HepG2 (cell line): ENCODE data around the gene SLC5A10. TPM values are rescaled to one million over a fixed set of nuclear protein-coding genes. Genes with fewer than 3 reads are reported as not detected.

Source experiments
- ATAC-seq: fragments of 200-7000 bp; cut with Tn5 transposase; 3 replicates; pipeline ENCODE4 v1.9.1; 2020; ENCODE audit warnings: mild to moderate bottlenecking, moderate library complexity
- BruUV-seq: library from RNA; stranded (reverse); fragments of 400-500 nt; replicated peaks from 2 replicates; lab custom pipeline; 2021; lab: Mats Ljungman, UMichigan
- CTCF ChIA-PET: fragments of 300-600 bp; formaldehyde crosslinking; extraction: SDS; loops from one replicate; lab custom pipeline; 2021; ENCODE audit warnings: low total read pairs, inconsistent platforms, low intra/inter-chr PET ratio; lab: Yijun Ruan, JAX
- POLR2A ChIA-PET: fragments of 350-600 bp; sonication (Branson Sonifier 250); formaldehyde crosslinking; loops from one replicate; lab custom pipeline; 2020; ENCODE audit warnings: antibody characterized with exemption, inconsistent platforms; lab: Yijun Ruan, JAX
- DNase-seq: peaks from one replicate; pipeline ENCODE4 v3.0.0-alpha.2; 2015; ENCODE audit warnings: low spot score
- FAIRE-seq: peaks from 3 replicates; lab custom pipeline; 2011; peaks lifted over from hg19 to GRCh38; lab: Jason Lieb, UNC
- H2AFZ ChIP-seq: one replicate; pipeline ENCODE4 v1.6.1; 2011; ENCODE audit warnings: low read length, inconsistent platforms
- H3K27ac ChIP-seq: fragments of 300-600 bp; 3 replicates; pipeline ENCODE4 v1.8.0; 2011; ENCODE audit warnings: mixed run types, mild to moderate bottlenecking, mixed read lengths, low read length, inconsistent platforms; ENCODE audit not compliant: insufficient read depth; ENCODE audit errors: extremely low read length
- H3K27me3 ChIP-seq, 2 experiments: fragments of 200-600 bp in 1 of 2; 2 replicates in 1 of 2; 3 replicates in 1 of 2; pipeline versions ENCODE4 v1.6.0 to v1.8.0; 2011; ENCODE audit warnings: low read length in 2 of 2, mild to moderate bottlenecking in 2 of 2, moderate library complexity in 2 of 2, inconsistent platforms in 1 of 2; ENCODE audit not compliant: insufficient read depth in 2 of 2, control insufficient read depth in 1 of 2
- H3K36me3 ChIP-seq, 2 experiments: fragments of 200-600 bp in 1 of 2; replicated peaks in 1 of 2; 2 replicates in 1 of 2; 3 replicates in 1 of 2; pipeline versions ENCODE4 v1.5.1 to v1.8.0; 2011; ENCODE audit warnings: low read length in 2 of 2, inconsistent platforms in 1 of 2; ENCODE audit not compliant: insufficient read depth in 2 of 2, control insufficient read depth in 1 of 2
- H3K4me1 ChIP-seq: 2 replicates; pipeline ENCODE4 v1.5.1; 2012; ENCODE audit warnings: low read length, inconsistent platforms; ENCODE audit not compliant: insufficient read depth
- H3K4me2 ChIP-seq: 2 replicates; pipeline ENCODE4 v1.6.0; 2011; ENCODE audit warnings: low read depth, low read length, inconsistent platforms
- H3K4me3 ChIP-seq, 3 experiments: fragments of 200-600 bp in 1 of 3; sonication (generic), shearing (Covaris generic) in 1 of 3; replicated peaks in 1 of 3; 2 replicates each; pipeline ENCODE4 v1.5.1; 2011 to 2016; ENCODE audit warnings: low read length in 3 of 3, inconsistent platforms in 2 of 3, low read depth in 2 of 3, mild to moderate bottlenecking in 2 of 3, control low read depth in 1 of 3, mixed read lengths in 1 of 3; ENCODE audit not compliant: insufficient read depth in 1 of 3
- H3K79me2 ChIP-seq: one replicate; pipeline ENCODE4 v1.6.1; 2011; ENCODE audit warnings: low read length, inconsistent platforms; ENCODE audit not compliant: insufficient read depth
- H3K9ac ChIP-seq: 2 replicates; pipeline ENCODE4 v1.6.0; 2011; ENCODE audit warnings: mild to moderate bottlenecking, low read depth, low read length, inconsistent platforms; ENCODE audit not compliant: insufficient read depth
- H3K9me3 ChIP-seq: 2 replicates; pipeline ENCODE4 v1.5.1; 2012; ENCODE audit warnings: mild to moderate bottlenecking, low read length
- H4K20me1 ChIP-seq: 2 replicates; pipeline ENCODE4 v1.6.0; 2011; ENCODE audit warnings: inconsistent platforms, mild to moderate bottlenecking, low read length, moderate library complexity; ENCODE audit not compliant: insufficient read depth
- DNMT1 ChIP-seq: sonication (generic); formaldehyde crosslinking; IDR thresholded peaks from 2 replicates; pipeline ENCODE4 v1.5.1; 2020; ENCODE audit warnings: mild to moderate bottlenecking, missing genetic modification reagents
- FOSL2 ChIP-seq: sonication (generic); formaldehyde crosslinking; IDR thresholded peaks from 2 replicates; pipeline ENCODE4 v1.4.0; 2020; ENCODE audit warnings: missing genetic modification reagents
- HDAC2 ChIP-seq: sonication (generic); formaldehyde crosslinking; IDR thresholded peaks from 2 replicates; pipeline ENCODE4 v1.4.0; 2020; ENCODE audit warnings: missing genetic modification reagents
- HDAC6 ChIP-seq: fragments of 200-600 bp; sonication (generic); IDR thresholded peaks from 2 replicates; pipeline ENCODE4 v1.7.0; 2017; ENCODE audit warnings: mild to moderate bottlenecking, antibody characterized with exemption, low read length, low read depth
- JARID2 ChIP-seq: sonication (generic); formaldehyde crosslinking; IDR thresholded peaks from 2 replicates; pipeline ENCODE4 v1.8.1; 2023; ENCODE audit warnings: missing genetic modification reagents, inconsistent platforms; ENCODE audit not compliant: insufficient replicate concordance
- LCORL ChIP-seq, 2 experiments: fragments of 450-650 bp in 1 of 2; sonication (generic) in 1 of 2; formaldehyde crosslinking in 1 of 2; IDR thresholded peaks; 2 replicates each; pipeline versions ENCODE4 v1.5.0 to v1.6.1; 2017 to 2020; ENCODE audit warnings: antibody characterized with exemption in 1 of 2, missing genetic modification reagents in 1 of 2
- MXD4 ChIP-seq: IDR thresholded peaks from 2 replicates; pipeline ENCODE4 v1.6.1; 2016; ENCODE audit warnings: mild to moderate bottlenecking, missing biosample characterization, missing genetic modification reagents
- SNAI1 ChIP-seq: sonication (generic); formaldehyde crosslinking; IDR thresholded peaks from 2 replicates; pipeline ENCODE4 v1.5.0; 2020; ENCODE audit warnings: mild to moderate bottlenecking, missing genetic modification reagents, borderline replicate concordance
- SP140L ChIP-seq: sonication (generic); formaldehyde crosslinking; IDR thresholded peaks from 2 replicates; pipeline ENCODE4 v1.4.0; 2020; ENCODE audit warnings: missing genetic modification reagents, borderline replicate concordance
- TBP ChIP-seq: sonication (generic); formaldehyde crosslinking; IDR thresholded peaks from 2 replicates; pipeline ENCODE4 v1.5.0; 2020; ENCODE audit warnings: missing genetic modification reagents
- ZKSCAN5 ChIP-seq: sonication (generic); formaldehyde crosslinking; IDR thresholded peaks from 2 replicates; pipeline ENCODE4 v1.5.1; 2020; ENCODE audit warnings: mild to moderate bottlenecking, missing genetic modification reagents
- ZNF382 ChIP-seq: sonication (generic); formaldehyde crosslinking; IDR thresholded peaks from 2 replicates; pipeline ENCODE4 v1.5.0; 2020; ENCODE audit warnings: missing genetic modification reagents, mild to moderate bottlenecking, borderline replicate concordance
- ZNF605 ChIP-seq: sonication (generic); formaldehyde crosslinking; IDR thresholded peaks from 2 replicates; pipeline ENCODE4 v1.8.0; 2022; ENCODE audit warnings: mild to moderate bottlenecking, missing genetic modification reagents
- ZNF644 ChIP-seq: IDR thresholded peaks from 2 replicates; pipeline ENCODE4 v1.6.1; 2016; ENCODE audit warnings: low read depth
- ZNF713 ChIP-seq: sonication (generic); formaldehyde crosslinking; IDR thresholded peaks from 2 replicates; pipeline ENCODE4 v1.4.0; 2020; ENCODE audit warnings: mild to moderate bottlenecking, missing genetic modification reagents
- ZNF782 ChIP-seq: sonication (generic); formaldehyde crosslinking; IDR thresholded peaks from 2 replicates; pipeline ENCODE4 v1.4.0; 2020; ENCODE audit warnings: missing genetic modification reagents, mild to moderate bottlenecking, borderline replicate concordance
- WGBS: methylation state at CpG from one replicate; pipeline ENCODE4 v1.1.6; 2017; ENCODE audit warnings: low lambda C conversion rate; 5-methylcytosine and 5-hydroxymethylcytosine counted together
- in situ Hi-C: cut with HindIII; loops from 2 replicates; pipeline ENCODE4 v1.10.0; 2017; ENCODE audit warnings: low pct_unique_long_range_greater_than_20kb; ENCODE audit not compliant: extremely low pct_ligation_motif_present
- intact Hi-C: fragments of 100-400 bp; cut with micrococcal nuclease; formaldehyde crosslinking; loops from one replicate; pipeline ENCODE4 v1.10.0; 2022; ENCODE audit not compliant: unreplicated experiment
- polyA plus RNA-seq, 8 experiments: library from polyadenylated mRNA; depleted of rRNA in 3 of 8; stranded (reverse) in 7 of 8; unstranded in 1 of 8; fragments of >200 nt; fragmentation: Illumina TruSeq in 4 of 8; extraction: Trizol in 4 of 8; gene quantifications; 2 replicates each; pipeline versions ENCODE4 v1.2.1 to v1.2.3, GENCODE V29; 2011 to 2016; ENCODE audit warnings: low read depth in 4 of 8, missing spikeins in 1 of 8, mixed read lengths in 1 of 8; ENCODE audit not compliant: insufficient read depth in 1 of 8
- total RNA-seq, 5 experiments: library from RNA; depleted of rRNA; stranded (reverse); fragments of >200 nt; fragmentation: Illumina TruSeq; extraction: Trizol; gene quantifications; 2 replicates each; pipeline ENCODE4 v1.2.3, GENCODE V29; 2016; ENCODE audit warnings: low read depth in 1 of 5
- TF ChIP-seq, protein P1 (sequence below): sonication (generic); formaldehyde crosslinking; IDR thresholded peaks from 2 replicates; pipeline ENCODE4 v1.8.1; 2022; ENCODE audit warnings: mild to moderate bottlenecking, missing genetic modification reagents
- TF ChIP-seq, protein P2 (sequence below): fragments of 450-650 bp; IDR thresholded peaks from 2 replicates; pipeline ENCODE4 v1.6.1; 2017; ENCODE audit warnings: mild to moderate bottlenecking
- TF ChIP-seq, protein P3 (sequence below): sonication (generic); formaldehyde crosslinking; IDR thresholded peaks from 2 replicates; pipeline ENCODE4 v1.4.0; 2020; ENCODE audit warnings: mild to moderate bottlenecking, missing genetic modification reagents

The SLC5A10 gene
- total and polyA plus RNA-seq, 2 of the 13 experiments (the other 11 are each of a cell fraction or from before 2014, with no cell fraction given): 0.05 TPM; not detected in 1

DNA sequence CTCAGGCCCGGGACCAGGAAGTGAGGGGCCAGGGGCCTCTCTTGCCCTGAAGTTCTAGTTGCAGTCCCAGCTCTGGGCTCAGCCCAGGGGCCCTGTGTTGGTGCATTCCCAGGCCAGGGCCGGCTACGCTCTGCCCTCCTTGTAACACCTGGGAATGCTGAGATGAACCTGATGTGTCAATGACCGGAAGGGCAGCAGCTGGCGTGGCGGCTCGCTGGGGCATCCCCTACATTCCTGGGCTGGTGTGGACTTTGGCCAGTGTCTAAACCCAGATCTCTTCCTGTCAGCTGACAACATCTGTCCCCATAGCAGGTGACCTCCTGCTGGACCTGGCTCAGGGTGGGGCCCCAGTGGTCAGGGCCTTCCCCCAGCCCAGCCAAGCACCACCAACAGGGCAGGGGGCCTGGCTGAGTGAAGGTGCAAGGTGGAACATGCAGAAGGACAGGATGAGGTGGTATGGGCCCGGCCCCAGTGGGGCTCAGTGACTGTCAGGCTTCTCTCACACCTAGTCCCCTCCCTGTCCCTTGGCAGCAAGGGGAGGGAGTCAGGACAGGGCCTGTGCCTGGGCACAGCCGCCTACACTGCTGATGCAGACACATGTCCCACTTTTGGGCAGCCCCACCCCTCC, 36.7 kb downstream of the SLC5A10 start:
- H3K27me3 ChIP-seq: no peaks in the 10 kb centered on the region
- H3K79me2 ChIP-seq: peaks cover 12% of the 10 kb centered on the region
- WGBS: 25% methylated on average over 2 of the region's 9 CpGs
- POLR2A ChIA-PET: interaction anchor here (1.1 to 2.4 kb wide), 5 partner anchors 9 to 26 kb away, joined by 5 to 27 read pairs (median 13); partner anchors contain the start of gene FAM83G
- H3K4me3 ChIP-seq: peak overlapping the region in 1 of 3 experiments; percentile 21; a peak in 1 of 6 replicates
- peak overlapping the region; percentile 61 for H3K9ac ChIP-seq
- no peak overlapping the region for H2AFZ ChIP-seq
- H3K9me3 ChIP-seq: no peaks in the 10 kb centered on the region
- FAIRE-seq (peak; percentile 94), DNase-seq (peak; percentile 94), ATAC-seq (peak; percentile 91)
- peaks cover 16 to 69% of the 10 kb centered on the region in 2 experiments for H3K36me3 ChIP-seq
- H3K4me1 ChIP-seq: peaks cover 36% of the 10 kb centered on the region
- H3K4me2 ChIP-seq: peak overlapping the region; percentile 57
- intact Hi-C loops (loop anchor here (2.0 kb wide), 1 partner anchor 14 kb away; no protein-coding TSS in a partner anchor), in situ Hi-C loops (no loop called here)
- peak overlapping the region; percentile 84 for H3K27ac ChIP-seq
- BruUV-seq: no TSS peak
- no peaks in the 10 kb centered on the region for H4K20me1 ChIP-seq
- CTCF ChIA-PET: no interaction called here
- TF ChIP-seq ZNF713 (CRISPR knock-in tag) (peak; percentile 98), HDAC2 (CRISPR knock-in tag) (peak; percentile 99), SP140L (CRISPR knock-in tag) (no peak), LCORL (IDR thresholded peaks at IDR 0.05) (no peak), LCORL (CRISPR knock-in tag; IDR thresholded peaks at IDR 0.05) (peak; percentile 100), ZNF382 (CRISPR knock-in tag) (no peak), FOSL2 (CRISPR knock-in tag) (peak; percentile 90), HDAC6 (no peak), SNAI1 (CRISPR knock-in tag) (no peak), TBP (CRISPR knock-in tag) (no peak), ZNF644 (peak; percentile 76; the same call in 1 of the 2 replicates), ZKSCAN5 (CRISPR knock-in tag) (no peak), ZNF782 (CRISPR knock-in tag) (peak; percentile 44; the same call in 1 of the 2 replicates), JARID2 (CRISPR knock-in tag) (peak; percentile 40), ZNF605 (CRISPR knock-in tag) (peak; percentile 96), DNMT1 (CRISPR knock-in tag) (peak; percentile 96), MXD4 (CRISPR knock-in tag) (peak; percentile 84; the same call in 1 of the 2 replicates)
- TF ChIP-seq, protein P1, sequence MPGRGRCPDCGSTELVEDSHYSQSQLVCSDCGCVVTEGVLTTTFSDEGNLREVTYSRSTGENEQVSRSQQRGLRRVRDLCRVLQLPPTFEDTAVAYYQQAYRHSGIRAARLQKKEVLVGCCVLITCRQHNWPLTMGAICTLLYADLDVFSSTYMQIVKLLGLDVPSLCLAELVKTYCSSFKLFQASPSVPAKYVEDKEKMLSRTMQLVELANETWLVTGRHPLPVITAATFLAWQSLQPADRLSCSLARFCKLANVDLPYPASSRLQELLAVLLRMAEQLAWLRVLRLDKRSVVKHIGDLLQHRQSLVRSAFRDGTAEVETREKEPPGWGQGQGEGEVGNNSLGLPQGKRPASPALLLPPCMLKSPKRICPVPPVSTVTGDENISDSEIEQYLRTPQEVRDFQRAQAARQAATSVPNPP (CRISPR knock-in tag): peak; percentile 76; the same call in 1 of the 2 replicates
- TF ChIP-seq, protein P2, sequence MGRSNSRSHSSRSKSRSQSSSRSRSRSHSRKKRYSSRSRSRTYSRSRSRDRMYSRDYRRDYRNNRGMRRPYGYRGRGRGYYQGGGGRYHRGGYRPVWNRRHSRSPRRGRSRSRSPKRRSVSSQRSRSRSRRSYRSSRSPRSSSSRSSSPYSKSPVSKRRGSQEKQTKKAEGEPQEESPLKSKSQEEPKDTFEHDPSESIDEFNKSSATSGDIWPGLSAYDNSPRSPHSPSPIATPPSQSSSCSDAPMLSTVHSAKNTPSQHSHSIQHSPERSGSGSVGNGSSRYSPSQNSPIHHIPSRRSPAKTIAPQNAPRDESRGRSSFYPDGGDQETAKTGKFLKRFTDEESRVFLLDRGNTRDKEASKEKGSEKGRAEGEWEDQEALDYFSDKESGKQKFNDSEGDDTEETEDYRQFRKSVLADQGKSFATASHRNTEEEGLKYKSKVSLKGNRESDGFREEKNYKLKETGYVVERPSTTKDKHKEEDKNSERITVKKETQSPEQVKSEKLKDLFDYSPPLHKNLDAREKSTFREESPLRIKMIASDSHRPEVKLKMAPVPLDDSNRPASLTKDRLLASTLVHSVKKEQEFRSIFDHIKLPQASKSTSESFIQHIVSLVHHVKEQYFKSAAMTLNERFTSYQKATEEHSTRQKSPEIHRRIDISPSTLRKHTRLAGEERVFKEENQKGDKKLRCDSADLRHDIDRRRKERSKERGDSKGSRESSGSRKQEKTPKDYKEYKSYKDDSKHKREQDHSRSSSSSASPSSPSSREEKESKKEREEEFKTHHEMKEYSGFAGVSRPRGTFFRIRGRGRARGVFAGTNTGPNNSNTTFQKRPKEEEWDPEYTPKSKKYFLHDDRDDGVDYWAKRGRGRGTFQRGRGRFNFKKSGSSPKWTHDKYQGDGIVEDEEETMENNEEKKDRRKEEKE: no peak
- TF ChIP-seq, protein P3, sequence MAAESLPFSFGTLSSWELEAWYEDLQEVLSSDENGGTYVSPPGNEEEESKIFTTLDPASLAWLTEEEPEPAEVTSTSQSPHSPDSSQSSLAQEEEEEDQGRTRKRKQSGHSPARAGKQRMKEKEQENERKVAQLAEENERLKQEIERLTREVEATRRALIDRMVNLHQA (CRISPR knock-in tag): 0 out of 2 replicates have a peak, but pooled peaks have one; percentile 21
